PFSK-1 (cell line): ENCODE results near the gene HOXB2.

Experiments used
- FOXP2 ChIP-seq: optimal IDR thresholded peaks from 2 replicates; pipeline ENCODE3; 2011; ENCODE audit warnings: borderline replicate concordance, control low read depth, inconsistent platforms; ENCODE audit not compliant: insufficient read depth; ENCODE audit errors: extremely low read length, extremely low read depth
- POLR2AphosphoS5 ChIP-seq: IDR thresholded peaks from 2 replicates; pipeline ENCODE4 v1.6.1; 2012; ENCODE audit warnings: low read depth, mild to moderate bottlenecking, control low read depth, low read length, moderate library complexity
- SIN3A ChIP-seq: IDR thresholded peaks from 2 replicates; pipeline ENCODE4 v1.6.1; 2012; ENCODE audit warnings: mild to moderate bottlenecking, low read length, moderate library complexity, borderline replicate concordance; ENCODE audit not compliant: insufficient read depth
- TAF1 ChIP-seq: IDR thresholded peaks from 2 replicates; pipeline ENCODE4 v1.6.1; 2012; ENCODE audit warnings: low read length, control low read depth, borderline replicate concordance; ENCODE audit not compliant: insufficient read depth
- TF ChIP-seq, protein P1 (sequence below), 2 experiments: IDR thresholded peaks; 2 replicates each; pipeline versions ENCODE4 v1.6.1 to v1.8.0; 2011 to 2012; ENCODE audit warnings: low read depth in 2 of 2, low read length in 2 of 2, control low read depth in 1 of 2, inconsistent platforms in 1 of 2, mild to moderate bottlenecking in 1 of 2, moderate library complexity in 1 of 2; ENCODE audit not compliant: insufficient read depth in 1 of 2

The HOXB2 gene

DNA sequence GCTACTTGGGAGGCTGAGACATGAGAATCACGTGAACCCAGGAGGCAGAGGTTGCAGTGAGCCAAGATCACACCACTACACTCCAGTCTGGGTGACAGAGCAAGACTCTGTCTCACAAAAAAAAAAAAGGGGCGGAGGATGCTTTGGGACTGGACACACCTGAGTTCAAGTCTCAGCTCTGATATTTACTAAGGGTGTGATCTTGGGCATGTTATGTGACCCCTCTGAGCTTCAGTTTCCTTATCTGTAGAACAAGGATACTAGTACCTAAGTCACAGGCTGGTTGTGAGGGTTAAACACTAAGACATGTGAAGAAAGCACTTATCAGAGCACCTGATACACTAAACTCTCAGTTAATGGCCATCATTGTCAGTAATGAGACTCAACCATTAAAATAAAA, 40.0 kb downstream of the HOXB2 start:
- no peak for TF ChIP-seq FOXP2
- TF ChIP-seq, protein P1, sequence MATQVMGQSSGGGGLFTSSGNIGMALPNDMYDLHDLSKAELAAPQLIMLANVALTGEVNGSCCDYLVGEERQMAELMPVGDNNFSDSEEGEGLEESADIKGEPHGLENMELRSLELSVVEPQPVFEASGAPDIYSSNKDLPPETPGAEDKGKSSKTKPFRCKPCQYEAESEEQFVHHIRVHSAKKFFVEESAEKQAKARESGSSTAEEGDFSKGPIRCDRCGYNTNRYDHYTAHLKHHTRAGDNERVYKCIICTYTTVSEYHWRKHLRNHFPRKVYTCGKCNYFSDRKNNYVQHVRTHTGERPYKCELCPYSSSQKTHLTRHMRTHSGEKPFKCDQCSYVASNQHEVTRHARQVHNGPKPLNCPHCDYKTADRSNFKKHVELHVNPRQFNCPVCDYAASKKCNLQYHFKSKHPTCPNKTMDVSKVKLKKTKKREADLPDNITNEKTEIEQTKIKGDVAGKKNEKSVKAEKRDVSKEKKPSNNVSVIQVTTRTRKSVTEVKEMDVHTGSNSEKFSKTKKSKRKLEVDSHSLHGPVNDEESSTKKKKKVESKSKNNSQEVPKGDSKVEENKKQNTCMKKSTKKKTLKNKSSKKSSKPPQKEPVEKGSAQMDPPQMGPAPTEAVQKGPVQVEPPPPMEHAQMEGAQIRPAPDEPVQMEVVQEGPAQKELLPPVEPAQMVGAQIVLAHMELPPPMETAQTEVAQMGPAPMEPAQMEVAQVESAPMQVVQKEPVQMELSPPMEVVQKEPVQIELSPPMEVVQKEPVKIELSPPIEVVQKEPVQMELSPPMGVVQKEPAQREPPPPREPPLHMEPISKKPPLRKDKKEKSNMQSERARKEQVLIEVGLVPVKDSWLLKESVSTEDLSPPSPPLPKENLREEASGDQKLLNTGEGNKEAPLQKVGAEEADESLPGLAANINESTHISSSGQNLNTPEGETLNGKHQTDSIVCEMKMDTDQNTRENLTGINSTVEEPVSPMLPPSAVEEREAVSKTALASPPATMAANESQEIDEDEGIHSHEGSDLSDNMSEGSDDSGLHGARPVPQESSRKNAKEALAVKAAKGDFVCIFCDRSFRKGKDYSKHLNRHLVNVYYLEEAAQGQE (IDR thresholded peaks at IDR 0.05; ENCODE audit: insufficient read depth in 1 of 2, low read depth in 2 of 2, low read length in 2 of 2), result no peak
- TF ChIP-seq SIN3A, result no peak
- TF ChIP-seq POLR2AphosphoS5, result no peak
- no peak for TF ChIP-seq TAF1

DNA sequence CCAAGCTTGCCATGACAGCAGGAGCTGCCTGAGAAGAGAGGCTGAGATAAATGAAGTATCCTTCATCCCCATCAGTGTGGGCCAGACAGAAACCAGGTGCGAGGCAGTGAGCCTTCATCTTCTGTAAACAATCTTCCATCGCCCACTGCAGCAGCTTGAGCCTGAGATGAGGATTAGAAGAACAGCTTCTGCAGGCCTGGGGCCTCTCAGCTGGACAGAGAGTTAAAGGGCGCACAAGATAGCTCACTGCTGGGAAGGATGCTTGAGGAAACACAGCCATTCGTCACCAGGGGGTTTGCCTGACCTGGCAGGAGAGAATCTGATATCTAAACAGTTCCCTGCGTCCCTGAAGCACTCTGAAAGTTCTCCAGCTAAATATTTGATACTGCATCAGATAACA, 41.2 kb downstream of the HOXB2 start:
- no peak for TF ChIP-seq TAF1
- no peak for TF ChIP-seq POLR2AphosphoS5
- TF ChIP-seq, protein P1 (IDR thresholded peaks at IDR 0.05; ENCODE audit: insufficient read depth in 1 of 2, low read depth in 2 of 2, low read length in 2 of 2), result no peak
- no peak for TF ChIP-seq SIN3A
- TF ChIP-seq FOXP2, result no peak

DNA sequence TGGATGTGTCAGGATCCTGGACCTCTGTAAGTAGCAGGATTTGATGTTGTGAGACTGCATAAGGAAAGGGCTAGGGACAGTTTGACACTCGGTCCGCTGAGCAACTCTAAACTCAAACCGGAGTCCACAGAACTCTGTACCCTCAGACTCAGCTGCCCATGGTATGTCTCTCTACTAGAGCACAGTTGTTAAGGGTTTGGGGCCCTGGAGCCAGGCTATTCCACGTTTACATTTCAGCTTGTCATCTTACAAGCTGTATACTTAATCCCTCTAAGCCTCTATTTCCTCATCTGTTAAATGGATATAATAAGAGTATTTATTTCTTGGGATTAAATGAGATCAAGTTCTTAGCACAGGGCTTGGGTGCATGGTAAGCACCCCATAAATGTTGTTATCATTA, 42.0 kb downstream of the HOXB2 start:
- TF ChIP-seq TAF1, result no peak
- TF ChIP-seq, protein P1 (IDR thresholded peaks at IDR 0.05; ENCODE audit: insufficient read depth in 1 of 2, low read depth in 2 of 2, low read length in 2 of 2), result no peak
- TF ChIP-seq FOXP2, result no peak
- no peak for TF ChIP-seq SIN3A
- no peak for TF ChIP-seq POLR2AphosphoS5

DNA sequence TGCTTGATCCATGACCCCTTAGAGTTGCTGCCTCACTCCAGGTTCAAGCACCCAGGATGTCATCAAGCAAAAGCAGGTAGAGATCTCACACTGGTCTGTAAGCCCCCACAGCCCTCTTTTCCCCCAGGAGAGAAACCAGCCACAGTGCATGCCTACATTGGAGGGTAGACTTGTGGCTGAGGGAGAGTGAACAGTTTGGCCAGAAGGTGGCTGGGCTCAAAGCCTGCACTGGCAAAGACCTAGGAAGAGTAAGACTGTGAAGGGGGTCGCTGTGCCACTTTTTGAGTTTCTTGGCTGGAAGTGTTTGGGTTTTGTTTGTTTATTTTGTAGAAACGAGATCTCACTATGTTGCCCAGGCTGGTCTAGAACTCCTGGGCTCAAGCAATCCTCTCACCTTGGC, 42.6 kb downstream of the HOXB2 start:
- no peak for TF ChIP-seq POLR2AphosphoS5
- TF ChIP-seq FOXP2, result no peak
- TF ChIP-seq TAF1, result no peak
- TF ChIP-seq SIN3A, result no peak
- TF ChIP-seq, protein P1 (IDR thresholded peaks at IDR 0.05; ENCODE audit: insufficient read depth in 1 of 2, low read depth in 2 of 2, low read length in 2 of 2), result no peak
